Tibial artery (tissue), 4 donors: ENCODE measurements around the gene SDK2.
A peak's percentile ranks its signal among the peaks of the same experiment; 100 is the strongest.

Experiments used
- DNase-seq, 2 donors: peaks; one replicate each; pipeline ENCODE4 v3.0.0-alpha.2; 2019
- H3K27ac ChIP-seq, 2 donors: fragments of 200-600 bp; sonication (generic) in 1 of 2; 1 replicate in 1 of 2; 2 replicates in 1 of 2; pipeline ENCODE4 v1.5.1; 2018 to 2019; ENCODE audit warnings: mild to moderate bottlenecking in 1 of 2
- H3K27me3 ChIP-seq, 2 donors: fragments of 200-600 bp; sonication (generic) in 1 of 2; one replicate each; pipeline versions ENCODE4 v1.5.1 to v1.6.0; 2016 to 2019
- H3K36me3 ChIP-seq, 3 donors: fragments of 200-600 bp; sonication (generic) in 2 of 3; one replicate each; pipeline ENCODE4 v1.5.1; 2016 to 2019; ENCODE audit warnings: mild to moderate bottlenecking in 2 of 3
- H3K4me1 ChIP-seq, 4 donors: fragments of 200-600 bp; sonication (generic) in 2 of 4; 1 replicate in 3 of 4; 2 replicates in 1 of 4; pipeline ENCODE4 v1.5.1; 2016 to 2019
- H3K4me3 ChIP-seq, 2 donors: fragments of 200-600 bp; sonication (generic) in 1 of 2; 1 replicate in 1 of 2; 2 replicates in 1 of 2; pipeline ENCODE4 v1.5.1; 2018 to 2019; ENCODE audit warnings: mild to moderate bottlenecking in 2 of 2
- H3K9me3 ChIP-seq, 3 donors: fragments of 200-600 bp; sonication (generic) in 1 of 3; one replicate each; pipeline ENCODE4 v1.5.1; 2016 to 2019
- intact Hi-C: fragments of 100-400 bp; cut with DNase I; formaldehyde crosslinking; loops from one replicate; pipeline ENCODE4 v1.15.0; 2023; ENCODE audit warnings: low total_unique reads
- TF ChIP-seq, protein P1 (sequence below), 2 experiments: fragments of 200-600 bp in 1 of 2; fragments of 450-650 bp in 1 of 2; IDR thresholded peaks; one replicate each; pipeline ENCODE4 v1.5.1; 2017 to 2019; ENCODE audit warnings: antibody characterized with exemption in 2 of 2, mild to moderate bottlenecking in 1 of 2, moderate library complexity in 1 of 2

Gene SDK2

DNA sequence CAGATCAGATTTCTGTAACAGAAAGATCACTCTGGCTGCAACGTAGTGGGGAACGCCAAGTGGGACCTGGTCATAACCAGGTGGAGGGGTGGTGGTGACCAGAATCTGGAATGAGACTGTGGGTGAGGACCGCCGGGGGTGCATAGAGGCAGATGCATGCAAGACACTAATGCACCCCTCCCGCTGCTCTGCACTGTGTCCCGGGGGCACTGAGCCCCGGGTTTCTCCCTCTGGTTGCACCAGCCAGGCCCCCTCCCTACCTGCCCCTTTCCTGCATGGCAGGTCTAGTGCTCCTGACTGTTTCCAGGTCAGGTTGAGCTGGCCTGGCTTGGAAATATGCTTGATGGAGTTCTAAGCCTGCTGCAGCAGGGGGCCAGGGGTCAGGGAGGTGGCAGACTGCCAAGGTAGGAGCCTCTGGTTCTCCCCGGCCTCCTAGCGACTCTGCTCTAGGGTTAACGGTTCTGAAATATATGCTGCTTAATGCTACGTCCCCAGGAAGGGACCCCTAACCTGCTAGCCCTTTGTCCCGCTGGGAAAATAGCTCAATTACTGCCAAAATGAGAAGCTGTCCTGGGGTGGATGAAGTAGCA is 94.3 kb downstream of the SDK2 start:
- DNase-seq, result no peak

GRCh38 chr17:73548620-73549311 is 95.5 kb downstream of the SDK2 start:
- intact Hi-C loops, result no loop called here
- Histone ChIP-seq H3K36me3 (no peaks in the 10 kb centered on the region), H3K9me3 (no peaks in the 10 kb centered on the region), H3K4me1 (no peaks in the 10 kb centered on the region), H3K4me3 (no peak overlapping the region), H3K27ac (no peak overlapping the region), H3K27me3 (peaks cover 0 to 34% of the 10 kb centered on the region in 2 donors)
- no peak for DNase-seq
- TF ChIP-seq, protein P1, sequence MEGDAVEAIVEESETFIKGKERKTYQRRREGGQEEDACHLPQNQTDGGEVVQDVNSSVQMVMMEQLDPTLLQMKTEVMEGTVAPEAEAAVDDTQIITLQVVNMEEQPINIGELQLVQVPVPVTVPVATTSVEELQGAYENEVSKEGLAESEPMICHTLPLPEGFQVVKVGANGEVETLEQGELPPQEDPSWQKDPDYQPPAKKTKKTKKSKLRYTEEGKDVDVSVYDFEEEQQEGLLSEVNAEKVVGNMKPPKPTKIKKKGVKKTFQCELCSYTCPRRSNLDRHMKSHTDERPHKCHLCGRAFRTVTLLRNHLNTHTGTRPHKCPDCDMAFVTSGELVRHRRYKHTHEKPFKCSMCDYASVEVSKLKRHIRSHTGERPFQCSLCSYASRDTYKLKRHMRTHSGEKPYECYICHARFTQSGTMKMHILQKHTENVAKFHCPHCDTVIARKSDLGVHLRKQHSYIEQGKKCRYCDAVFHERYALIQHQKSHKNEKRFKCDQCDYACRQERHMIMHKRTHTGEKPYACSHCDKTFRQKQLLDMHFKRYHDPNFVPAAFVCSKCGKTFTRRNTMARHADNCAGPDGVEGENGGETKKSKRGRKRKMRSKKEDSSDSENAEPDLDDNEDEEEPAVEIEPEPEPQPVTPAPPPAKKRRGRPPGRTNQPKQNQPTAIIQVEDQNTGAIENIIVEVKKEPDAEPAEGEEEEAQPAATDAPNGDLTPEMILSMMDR (IDR thresholded peaks at IDR 0.05), result no peak

More for the DNA sequence above, 94.3 kb downstream of the SDK2 start:
- H3K4me3 ChIP-seq, result no peak overlapping the region
- H3K36me3 ChIP-seq, result no peaks in the 10 kb centered on the region
- no peak overlapping the region for H3K27ac ChIP-seq
- H3K27me3 ChIP-seq, result peaks cover 0 to 39% of the 10 kb centered on the region in 2 donors
- H3K9me3 ChIP-seq, result no peaks in the 10 kb centered on the region
- intact Hi-C loops, result no loop called here
- TF ChIP-seq, protein P1 (IDR thresholded peaks at IDR 0.05), result no peak
- no peaks in the 10 kb centered on the region for H3K4me1 ChIP-seq

DNA sequence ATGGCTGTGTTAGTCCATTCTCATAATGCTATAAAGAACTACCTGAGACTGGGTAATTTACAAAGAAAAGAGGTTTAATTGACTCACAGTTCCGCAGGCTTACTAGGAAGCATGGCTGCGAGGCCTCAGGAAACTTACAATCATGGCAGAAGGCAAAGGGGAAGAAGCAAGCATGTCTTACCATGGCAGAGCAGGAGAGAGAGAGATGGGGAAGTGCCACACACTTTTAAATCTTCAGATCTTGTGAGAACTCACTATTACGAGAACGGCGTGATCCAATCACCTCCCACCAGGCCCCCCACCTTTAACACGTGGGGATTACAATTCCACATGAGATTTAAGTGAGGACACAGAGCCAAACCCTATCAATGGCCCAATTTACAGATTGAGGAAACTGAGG is 96.5 kb downstream of the SDK2 start:
- no peak overlapping the region for H3K27ac ChIP-seq
- H3K9me3 ChIP-seq, result no peaks in the 10 kb centered on the region
- intact Hi-C loops, result no loop called here
- TF ChIP-seq, protein P1 (IDR thresholded peaks at IDR 0.05), result no peak
- DNase-seq, result no peak
- H3K36me3 ChIP-seq, result no peaks in the 10 kb centered on the region
- H3K4me3 ChIP-seq, result no peak overlapping the region
- H3K27me3 ChIP-seq, result peaks cover 0 to 28% of the 10 kb centered on the region in 2 donors
- H3K4me1 ChIP-seq, result no peaks in the 10 kb centered on the region

DNA sequence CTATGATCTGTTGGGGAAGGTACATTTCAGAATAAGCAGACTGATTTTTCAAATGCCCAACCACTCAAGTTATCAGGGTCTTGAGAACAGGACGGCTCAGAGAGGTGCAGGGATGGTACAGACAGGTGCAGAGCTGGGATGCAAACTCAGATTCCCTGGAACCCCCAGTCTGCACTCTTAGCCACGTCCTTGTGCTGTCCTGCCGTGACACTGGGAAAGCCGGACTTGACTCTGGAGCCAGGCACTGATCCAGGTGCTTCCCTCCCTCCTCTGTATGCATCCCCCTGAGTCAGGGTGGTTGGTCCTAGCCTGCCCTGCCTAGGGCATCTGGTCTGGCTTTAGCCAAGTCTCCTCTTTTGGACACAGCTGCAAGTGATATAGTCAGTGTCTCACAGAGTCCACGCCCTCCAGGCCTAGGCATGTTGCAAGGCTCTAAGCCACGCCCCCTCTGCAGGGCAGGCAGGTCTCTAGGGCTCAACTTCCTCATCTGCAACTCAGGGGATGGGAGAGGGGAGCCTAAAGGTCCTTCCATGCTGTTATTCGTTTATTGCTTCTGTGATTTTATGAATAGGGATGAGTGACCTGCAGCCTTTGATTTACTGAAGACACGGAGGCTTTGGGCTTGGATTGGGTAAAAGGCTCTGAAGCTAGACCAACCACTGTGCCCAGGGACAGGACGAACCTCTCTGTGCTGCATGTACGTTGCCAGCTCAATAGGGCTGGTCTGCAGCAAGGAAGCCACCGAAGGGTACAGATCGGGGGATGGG is 97.3 kb downstream of the SDK2 start:
- TF ChIP-seq, protein P1 (IDR thresholded peaks at IDR 0.05), result no peak
- no peak overlapping the region for H3K27ac ChIP-seq
- no peak overlapping the region for H3K4me3 ChIP-seq
- no peaks in the 10 kb centered on the region for H3K9me3 ChIP-seq
- H3K27me3 ChIP-seq, result peaks cover 0 to 22% of the 10 kb centered on the region in 2 donors
- no peaks in the 10 kb centered on the region for H3K4me1 ChIP-seq
- no peaks in the 10 kb centered on the region for H3K36me3 ChIP-seq
- intact Hi-C loops, result no loop called here
- peak in 1 of 2 donors; percentile 60 for DNase-seq

DNA sequence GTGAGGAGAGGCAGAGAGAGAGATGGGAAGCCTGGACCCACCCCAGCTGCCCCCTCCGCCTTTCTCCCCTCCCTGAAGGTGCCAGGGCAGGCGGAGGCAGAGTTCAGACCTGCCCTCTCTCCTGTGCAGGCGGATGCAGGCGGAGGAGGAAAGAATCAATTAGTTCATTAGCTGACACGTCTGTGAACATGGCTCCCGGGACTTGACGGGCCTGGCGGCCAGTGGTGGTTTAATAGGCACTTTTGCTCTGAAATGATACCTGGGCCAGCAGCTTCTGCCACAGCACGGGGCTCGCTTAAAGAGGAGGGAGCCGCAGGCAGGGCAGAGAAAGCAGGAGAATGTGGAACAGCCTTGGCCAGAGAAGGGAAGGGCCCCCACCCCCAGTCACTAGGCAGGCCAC is 98.1 kb downstream of the SDK2 start:
- intact Hi-C loops, result no loop called here
- H3K27me3 ChIP-seq, result peaks cover 0 to 15% of the 10 kb centered on the region in 2 donors
- no peak overlapping the region for H3K27ac ChIP-seq
- no peaks in the 10 kb centered on the region for H3K4me1 ChIP-seq
- H3K4me3 ChIP-seq, result no peak overlapping the region
- TF ChIP-seq, protein P1 (IDR thresholded peaks at IDR 0.05), result no peak
- DNase-seq, result no peak
- no peaks in the 10 kb centered on the region for H3K9me3 ChIP-seq
- H3K36me3 ChIP-seq, result no peaks in the 10 kb centered on the region
